ENCODE data around the gene EIF3B.

The EIF3B gene

GRCh38 chr7:2369139-2369538 is 14.5 kb downstream of the EIF3B start:
- Histone ChIP-seq H3K79me2 (ENCODE audit: low read length) (peaks cover 25% of the 10 kb centered on the region), H3K27ac (ENCODE audit: low read length) (no peak overlapping the region), H3K4me2 (ENCODE audit: low read length) (no peak overlapping the region), H3K4me3 (ENCODE audit: low read length) (no peak overlapping the region), H3K9ac (ENCODE audit: low read length) (no peak overlapping the region), H2AFZ (ENCODE audit: low read depth, low read length) (no peak overlapping the region), H3K4me1 (ENCODE audit: low read length) (no peaks in the 10 kb centered on the region), H3K9me3 (ENCODE audit: insufficient read depth, low read length) (no peaks in the 10 kb centered on the region), H3K27me3 (ENCODE audit: low read depth, low read length) (no peaks in the 10 kb centered on the region), H4K20me1 (ENCODE audit: insufficient read depth, low read length) (no peaks in the 10 kb centered on the region), H3K36me3 (replicated peaks; ENCODE audit: low read depth, low read length) (peaks cover 55% of the 10 kb centered on the region)
- TF ChIP-seq EZH2phosphoT487 (IDR thresholded peaks at IDR 0.05; ENCODE audit: low read depth) (no peak), CTCF (IDR thresholded peaks at IDR 0.05; ENCODE audit: low read depth, low read length) (no peak)

- Histone ChIP-seq H3K79me2 (ENCODE audit: low read length) (peaks cover 47% of the 10 kb centered on the region), H3K9ac (ENCODE audit: low read length) (no peak overlapping the region), H4K20me1 (ENCODE audit: insufficient read depth, low read length) (no peaks in the 10 kb centered on the region), H3K4me1 (ENCODE audit: low read length) (no peaks in the 10 kb centered on the region), H3K36me3 (replicated peaks; ENCODE audit: low read depth, low read length) (peaks cover 61% of the 10 kb centered on the region), H3K4me3 (ENCODE audit: low read length) (no peak overlapping the region), H3K4me2 (ENCODE audit: low read length) (no peak overlapping the region), H3K27me3 (ENCODE audit: low read depth, low read length) (no peaks in the 10 kb centered on the region), H3K27ac (ENCODE audit: low read length) (no peak overlapping the region), H2AFZ (ENCODE audit: low read depth, low read length) (no peak overlapping the region), H3K9me3 (ENCODE audit: insufficient read depth, low read length) (no peaks in the 10 kb centered on the region)
- no peak for TF ChIP-seq EZH2phosphoT487 (IDR thresholded peaks at IDR 0.05; ENCODE audit: low read depth)
- TF ChIP-seq CTCF (IDR thresholded peaks at IDR 0.05; ENCODE audit: low read depth, low read length), result no peak
Measured at GRCh38 chr7:2371329-2371728, 16.7 kb downstream of the EIF3B start.

GRCh38 chr7:2372724-2373123 is 18.1 kb downstream of the EIF3B start:
- no peak overlapping the region for H2AFZ ChIP-seq (ENCODE audit: low read depth, low read length)
- no peak overlapping the region for H3K27ac ChIP-seq (ENCODE audit: low read length)
- no peak overlapping the region for H3K9ac ChIP-seq (ENCODE audit: low read length)
- no peak for TF ChIP-seq EZH2phosphoT487 (IDR thresholded peaks at IDR 0.05; ENCODE audit: low read depth)
- TF ChIP-seq CTCF (IDR thresholded peaks at IDR 0.05; ENCODE audit: low read depth, low read length), result no peak
- 0 out of 2 replicates have a peak, but pooled peaks cover 5% of the 10 kb centered on the region for H4K20me1 ChIP-seq (ENCODE audit: insufficient read depth, low read length)
- H3K4me2 ChIP-seq (ENCODE audit: low read length), result no peak overlapping the region
- no peaks in the 10 kb centered on the region for H3K9me3 ChIP-seq (ENCODE audit: insufficient read depth, low read length)
- peaks cover 63% of the 10 kb centered on the region for H3K36me3 ChIP-seq (replicated peaks; ENCODE audit: low read depth, low read length)
- H3K4me1 ChIP-seq (ENCODE audit: low read length), result no peaks in the 10 kb centered on the region
- H3K4me3 ChIP-seq (ENCODE audit: low read length), result no peak overlapping the region
- no peaks in the 10 kb centered on the region for H3K27me3 ChIP-seq (ENCODE audit: low read depth, low read length)
- peaks cover 58% of the 10 kb centered on the region for H3K79me2 ChIP-seq (ENCODE audit: low read length)

GRCh38 chr7:2373124-2373556 is 18.5 kb downstream of the EIF3B start:
- H4K20me1 ChIP-seq (ENCODE audit: insufficient read depth, low read length), result 0 out of 2 replicates have a peak, but pooled peaks cover 5% of the 10 kb centered on the region

More at GRCh38 chr7:2373124-2373556, 18.5 kb downstream of the EIF3B start:
- H3K4me2 ChIP-seq (ENCODE audit: low read length), result no peak overlapping the region
- H2AFZ ChIP-seq (ENCODE audit: low read depth, low read length), result no peak overlapping the region
- no peak overlapping the region for H3K9ac ChIP-seq (ENCODE audit: low read length)
- H3K4me3 ChIP-seq (ENCODE audit: low read length), result no peak overlapping the region
- H3K27ac ChIP-seq (ENCODE audit: low read length), result no peak overlapping the region
- TF ChIP-seq EZH2phosphoT487 (IDR thresholded peaks at IDR 0.05; ENCODE audit: low read depth) (no peak), CTCF (IDR thresholded peaks at IDR 0.05; ENCODE audit: low read depth, low read length) (no peak)
- no peaks in the 10 kb centered on the region for H3K9me3 ChIP-seq (ENCODE audit: insufficient read depth, low read length)
- no peaks in the 10 kb centered on the region for H3K4me1 ChIP-seq (ENCODE audit: low read length)
- peaks cover 63% of the 10 kb centered on the region for H3K36me3 ChIP-seq (replicated peaks; ENCODE audit: low read depth, low read length)
- H3K27me3 ChIP-seq (ENCODE audit: low read depth, low read length), result no peaks in the 10 kb centered on the region
- peaks cover 59% of the 10 kb centered on the region for H3K79me2 ChIP-seq (ENCODE audit: low read length)
